Loucy (cell line): ENCODE data around the gene SSTR3.

Experiments
- EZH2phosphoT487 ChIP-seq: fragments of 200-600 bp; IDR thresholded peaks from 2 replicates; pipeline ENCODE4 v1.6.1; 2018; ENCODE audit warnings: antibody characterized with exemption, mild to moderate bottlenecking, moderate library complexity, borderline replicate concordance
- TF ChIP-seq, protein P1 (sequence below): fragments of 200-600 bp; sonication (generic); conservative IDR thresholded peaks from 2 replicates; pipeline ENCODE4 v1.5.1; 2014; ENCODE audit warnings: mild to moderate bottlenecking, antibody characterized with exemption, low read length

DNA sequence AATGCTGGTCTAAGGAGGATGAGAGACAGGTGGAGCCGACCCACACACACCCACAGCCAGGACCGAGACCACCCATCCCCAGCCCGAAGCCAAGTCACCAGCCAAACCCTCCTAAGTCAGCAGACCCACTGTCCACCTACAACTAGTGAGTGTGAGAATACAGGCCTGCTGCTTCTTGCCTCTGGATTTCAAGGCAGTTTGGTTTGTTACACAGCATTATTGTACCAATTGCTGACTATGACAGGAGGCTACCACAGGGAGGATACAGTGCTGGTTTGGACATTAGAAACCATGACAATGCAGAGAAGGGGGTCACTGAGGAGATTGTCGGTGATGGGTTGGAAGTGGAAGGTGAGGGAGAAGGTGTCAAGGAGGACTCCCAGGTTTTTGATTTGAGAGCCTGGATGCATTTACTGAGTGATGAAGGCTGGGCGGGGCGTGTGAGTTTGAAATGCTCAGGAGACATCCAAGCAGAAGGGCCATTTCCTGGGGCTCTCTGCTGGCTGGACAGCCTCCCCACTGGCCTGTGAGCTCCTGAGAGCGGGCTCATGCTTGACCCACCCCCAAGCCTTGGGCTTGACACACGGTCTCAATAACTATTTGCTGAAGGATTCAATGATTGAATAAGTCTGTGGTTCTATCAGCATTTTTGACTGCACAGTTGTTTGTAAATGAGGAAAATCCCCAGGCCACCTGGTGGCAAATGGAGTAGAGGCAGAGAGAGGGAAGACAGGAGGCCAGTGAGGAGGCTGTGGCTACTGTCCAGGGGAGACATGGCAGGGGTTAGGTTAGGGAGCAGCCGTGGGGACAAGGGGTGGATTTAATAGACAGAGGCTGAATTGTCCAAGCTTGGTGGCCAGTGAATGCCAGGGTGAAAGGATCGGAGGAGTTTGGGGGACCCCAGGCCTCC is 9.4 kb upstream of the SSTR3 start:
- TF ChIP-seq, protein P1, sequence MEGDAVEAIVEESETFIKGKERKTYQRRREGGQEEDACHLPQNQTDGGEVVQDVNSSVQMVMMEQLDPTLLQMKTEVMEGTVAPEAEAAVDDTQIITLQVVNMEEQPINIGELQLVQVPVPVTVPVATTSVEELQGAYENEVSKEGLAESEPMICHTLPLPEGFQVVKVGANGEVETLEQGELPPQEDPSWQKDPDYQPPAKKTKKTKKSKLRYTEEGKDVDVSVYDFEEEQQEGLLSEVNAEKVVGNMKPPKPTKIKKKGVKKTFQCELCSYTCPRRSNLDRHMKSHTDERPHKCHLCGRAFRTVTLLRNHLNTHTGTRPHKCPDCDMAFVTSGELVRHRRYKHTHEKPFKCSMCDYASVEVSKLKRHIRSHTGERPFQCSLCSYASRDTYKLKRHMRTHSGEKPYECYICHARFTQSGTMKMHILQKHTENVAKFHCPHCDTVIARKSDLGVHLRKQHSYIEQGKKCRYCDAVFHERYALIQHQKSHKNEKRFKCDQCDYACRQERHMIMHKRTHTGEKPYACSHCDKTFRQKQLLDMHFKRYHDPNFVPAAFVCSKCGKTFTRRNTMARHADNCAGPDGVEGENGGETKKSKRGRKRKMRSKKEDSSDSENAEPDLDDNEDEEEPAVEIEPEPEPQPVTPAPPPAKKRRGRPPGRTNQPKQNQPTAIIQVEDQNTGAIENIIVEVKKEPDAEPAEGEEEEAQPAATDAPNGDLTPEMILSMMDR, result no peak; the same call in none of the 2 replicates
- TF ChIP-seq EZH2phosphoT487, result no peak
